GM10248 (cell line): ENCODE measurements around the gene TRPV4.

Source experiments
- CTCF ChIA-PET: fragments of 300-600 bp; sonication (Branson Sonifier 250); formaldehyde crosslinking; extraction: SDS; loops from one replicate; lab custom pipeline; 2021; ENCODE audit warnings: antibody characterized with exemption; lab: Yijun Ruan, JAX
- POLR2A ChIA-PET: fragments of 350-650 bp; sonication (Branson Sonifier 250); formaldehyde crosslinking; extraction: SDS; loops from one replicate; lab custom pipeline; 2020; ENCODE audit warnings: antibody characterized with exemption; lab: Yijun Ruan, JAX
- DNase-seq: peaks from one replicate; pipeline ENCODE4 v3.0.0; 2012; ENCODE audit errors: extremely low spot score
- CTCF ChIP-seq: IDR thresholded peaks from 2 replicates; pipeline ENCODE4 v1.5.1; 2012; ENCODE audit warnings: mild to moderate bottlenecking, low read depth; ENCODE audit errors: extremely low read depth, missing control alignments, control extremely low read depth

Gene TRPV4

GRCh38 chr12:109772622-109773321 is 60.4 kb downstream of the TRPV4 start:
- TF ChIP-seq CTCF = no peak
- ChIA-PET POLR2A (no interaction called here), CTCF (interaction anchor here (1.0 to 6.2 kb wide), 6 partner anchors 20 to 345 kb away, joined by 3 to 38 read pairs (median 9); no protein-coding TSS in a partner anchor)
- DNase-seq = no peak

GRCh38 chr12:109771746-109772621 is 61.2 kb downstream of the TRPV4 start:
- no peak for DNase-seq
- no peak for TF ChIP-seq CTCF
- ChIA-PET CTCF (interaction anchor here (1.0 to 6.2 kb wide), 5 partner anchors 174 to 344 kb away, joined by 3 to 38 read pairs (median 9); no protein-coding TSS in a partner anchor), POLR2A (no interaction called here)

- no peak for TF ChIP-seq CTCF
- ChIA-PET CTCF (interaction anchor here (0.9 to 1.4 kb wide), 3 partner anchors 35 to 343 kb away, joined by 3 to 5 read pairs (median 3); no protein-coding TSS in a partner anchor), POLR2A (no interaction called here)
- no peak for DNase-seq
Measured at GRCh38 chr12:109770861-109771670, 62.1 kb downstream of the TRPV4 start.

GRCh38 chr12:109770104-109770860 is 62.9 kb downstream of the TRPV4 start:
- no peak for TF ChIP-seq CTCF
- DNase-seq = no peak
- CTCF ChIA-PET = interaction anchor here (0.9 to 1.4 kb wide), 2 partner anchors 36 to 342 kb away, joined by 3 read pairs; no protein-coding TSS in a partner anchor
- POLR2A ChIA-PET = no interaction called here

- ChIA-PET CTCF (no interaction called here), POLR2A (no interaction called here)
- no peak for TF ChIP-seq CTCF
- no peak for DNase-seq
Measured at GRCh38 chr12:109768901-109769670, 64.1 kb downstream of the TRPV4 start.
